ENCODE data around the gene MS4A3.

DNA sequence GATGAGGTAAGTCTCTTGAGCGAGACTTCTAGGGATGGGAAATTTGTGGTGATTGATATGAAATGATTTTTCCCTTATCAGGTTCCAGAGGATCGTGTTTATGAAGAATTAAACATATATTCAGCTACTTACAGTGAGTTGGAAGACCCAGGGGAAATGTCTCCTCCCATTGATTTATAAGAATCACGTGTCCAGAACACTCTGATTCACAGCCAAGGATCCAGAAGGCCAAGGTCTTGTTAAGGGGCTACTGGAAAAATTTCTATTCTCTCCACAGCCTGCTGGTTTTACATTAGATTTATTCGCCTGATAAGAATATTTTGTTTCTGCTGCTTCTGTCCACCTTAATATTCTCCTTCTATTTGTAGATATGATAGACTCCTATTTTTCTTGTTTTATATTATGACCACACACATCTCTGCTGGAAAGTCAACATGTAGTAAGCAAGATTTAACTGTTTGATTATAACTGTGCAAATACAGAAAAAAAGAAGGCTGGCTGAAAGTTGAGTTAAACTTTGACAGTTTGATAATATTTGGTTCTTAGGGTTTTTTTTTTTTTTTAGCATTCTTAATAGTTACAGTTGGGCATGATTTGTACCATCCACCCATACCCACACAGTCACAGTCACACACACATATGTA, 39.1 kb downstream of the MS4A3 start:
- TF ChIP-seq EZH2 (IDR thresholded peaks at IDR 0.05; ENCODE audit: low read depth, unreplicated experiment) = no peak
- TF ChIP-seq CREB1 (CRISPR knock-in tag; IDR thresholded peaks at IDR 0.05; ENCODE audit: low read depth) = no peak

All from GM23338 (cell line).